GM19351 (cell line): ENCODE results near the gene MIA.
A peak's percentile ranks its signal among the peaks of the same experiment; 100 is the strongest.
"Not testable (repeated sequence)": the region's sequence is repeated elsewhere in the genome, so short reads cannot be mapped to it uniquely, and the experiment has no call there.

ENCODE experiments used
- ATAC-seq: cut with Tn5 transposase; IDR thresholded peaks from one replicate; pipeline ENCODE4 v1.9.1; 2021; ENCODE audit warnings: mild to moderate bottlenecking, moderate library complexity; ENCODE audit not compliant: unreplicated experiment

MIA gene

GRCh38 chr19:40802300-40803169 is 27.2 kb downstream of the MIA start:
- no peak for ATAC-seq

GRCh38 chr19:40803170-40803856 is 28.0 kb downstream of the MIA start:
- ATAC-seq: no peak

GRCh38 chr19:40803857-40804782 is 28.8 kb downstream of the MIA start:
- peak; percentile 47 for ATAC-seq

GRCh38 chr19:40804783-40805242 is 29.5 kb downstream of the MIA start:
- no peak for ATAC-seq

- ATAC-seq: no peak
These were observed 30.0 kb downstream of the MIA start for GRCh38 chr19:40805258-40805868.

- ATAC-seq: no peak
These were observed 31.3 kb downstream of the MIA start for GRCh38 chr19:40806423-40807146.

GRCh38 chr19:40807147-40808020 is 32.1 kb downstream of the MIA start:
- ATAC-seq: no peak

GRCh38 chr19:40808021-40808325 is 32.7 kb downstream of the MIA start:
- ATAC-seq: no peak

- no peak for ATAC-seq
These were observed 33.2 kb downstream of the MIA start for GRCh38 chr19:40808497-40808896.

- no peak for ATAC-seq
These were observed 34.2 kb downstream of the MIA start for GRCh38 chr19:40809358-40810086.

- ATAC-seq: no peak
These were observed 34.8 kb downstream of the MIA start for GRCh38 chr19:40810160-40810559.

GRCh38 chr19:40810649-40811408 is 35.5 kb downstream of the MIA start:
- peak; percentile 81 for ATAC-seq

GRCh38 chr19:40811478-40812341 is 36.4 kb downstream of the MIA start:
- ATAC-seq: no peak

GRCh38 chr19:40812571-40812970 is 37.2 kb downstream of the MIA start:
- ATAC-seq: not testable (repeated sequence)

GRCh38 chr19:40813182-40813581 is 37.9 kb downstream of the MIA start:
- no peak for ATAC-seq

- no peak for ATAC-seq
These were observed 39.9 kb downstream of the MIA start for GRCh38 chr19:40815223-40815622.
